Caki2 (cell line): ENCODE results near the gene SLC25A6. TPM values are rescaled to one million over a fixed set of nuclear protein-coding genes. Genes with fewer than 3 reads are reported as not detected.
"Not testable (repeated sequence)": the region's sequence is repeated elsewhere in the genome, so short reads cannot be mapped to it uniquely, and the experiment has no call there.

Experiments used
- DNase-seq: peaks from one replicate; pipeline ENCODE4 v3.0.0-alpha.2; 2015; ENCODE audit warnings: low read depth
- in situ Hi-C: cut with HindIII; loops from 2 replicates; pipeline ENCODE4 v1.10.0; 2016; ENCODE audit warnings: low sequenced_read_pairs, low pct_unique_long_range_greater_than_20kb, mixed read lengths
- total RNA-seq: library from RNA; depleted of rRNA; stranded (reverse); fragments of >200 nt; shearing (Covaris generic); gene quantifications from 2 replicates; pipeline ENCODE4 v1.2.3, GENCODE V29; 2014; ENCODE audit warnings: low replicate concordance; rRNA removed

SLC25A6 gene
- 310 and 317 TPM in 2 replicates for total RNA-seq

DNA sequence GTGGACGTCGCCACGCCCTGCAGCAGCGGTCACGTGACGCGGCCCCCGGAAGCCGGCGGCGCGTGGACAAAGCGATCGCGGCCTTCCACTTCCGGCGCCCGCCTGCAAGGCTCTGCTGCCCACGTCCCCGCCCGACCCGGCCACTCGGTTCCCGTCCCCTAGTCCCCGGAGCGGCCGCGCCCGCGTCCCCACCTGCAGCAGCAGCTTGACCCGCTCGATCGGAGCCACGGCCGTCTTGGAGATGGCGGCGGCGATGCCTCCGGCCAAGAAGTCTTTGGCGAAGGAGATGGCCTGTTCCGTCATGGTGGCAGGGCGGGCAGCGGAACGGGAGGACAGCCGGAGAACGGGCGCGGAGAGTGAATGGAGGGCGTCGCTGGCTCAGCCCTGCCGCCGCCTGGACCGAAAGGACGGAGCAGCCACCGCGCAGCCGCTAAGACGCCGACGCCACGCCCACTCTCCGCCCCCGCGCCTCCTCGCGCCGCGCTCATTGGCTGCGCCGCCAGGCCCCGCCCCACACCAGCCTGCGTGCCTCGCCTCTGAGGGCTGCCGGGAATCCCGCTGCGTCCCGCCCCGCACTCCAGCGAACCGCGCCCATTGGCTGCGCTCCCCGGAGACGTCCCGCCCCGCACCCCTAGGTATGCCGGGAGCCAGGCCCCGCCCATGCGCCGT is at the start of gene SLC25A6:
Gene SLC25A6 (minus strand): TSS at position 407 of the 669 bp plus-strand sequence. CDS start 104 bp downstream, at position 303.
- DNase-seq = peak; percentile 93
- in situ Hi-C loops = no loop called here

- no peak for DNase-seq
- in situ Hi-C loops = no loop called here
Measured at GRCh38 chrX:1440506-1440905, 48.6 kb upstream of the SLC25A6 start.

DNA sequence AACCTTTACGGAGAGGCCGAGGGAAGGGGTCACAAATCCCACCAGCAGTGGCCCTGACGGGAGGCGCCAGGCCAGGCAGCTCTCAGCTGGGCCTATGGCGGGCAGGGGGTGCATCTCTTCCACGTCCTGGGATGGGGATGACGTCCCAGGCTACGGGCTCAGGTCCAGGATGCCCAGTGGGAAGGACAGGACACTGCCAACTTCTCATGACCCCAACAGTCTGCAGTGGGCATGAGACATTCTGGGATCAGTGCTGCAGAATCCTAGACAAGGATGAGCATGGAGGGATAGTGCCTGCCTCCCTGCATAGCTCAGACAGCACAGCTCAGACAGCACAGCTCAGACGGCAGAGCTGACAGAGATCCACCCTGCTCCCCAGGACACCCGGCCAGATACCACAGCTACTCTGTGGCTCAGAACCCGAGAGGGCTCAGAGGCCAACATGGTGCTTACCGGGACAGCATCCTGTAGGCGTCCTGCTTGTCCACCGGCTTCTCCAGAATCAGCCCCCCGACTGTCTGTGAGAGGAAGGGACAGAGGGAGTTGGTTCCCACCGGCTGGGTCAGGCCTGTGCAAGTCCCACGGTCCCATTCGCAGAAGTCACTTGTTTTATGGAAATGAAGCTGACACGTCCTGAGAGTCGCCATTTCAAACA is 43.5 kb upstream of the SLC25A6 start:
- DNase-seq = no peak
- in situ Hi-C loops = no loop called here

DNA sequence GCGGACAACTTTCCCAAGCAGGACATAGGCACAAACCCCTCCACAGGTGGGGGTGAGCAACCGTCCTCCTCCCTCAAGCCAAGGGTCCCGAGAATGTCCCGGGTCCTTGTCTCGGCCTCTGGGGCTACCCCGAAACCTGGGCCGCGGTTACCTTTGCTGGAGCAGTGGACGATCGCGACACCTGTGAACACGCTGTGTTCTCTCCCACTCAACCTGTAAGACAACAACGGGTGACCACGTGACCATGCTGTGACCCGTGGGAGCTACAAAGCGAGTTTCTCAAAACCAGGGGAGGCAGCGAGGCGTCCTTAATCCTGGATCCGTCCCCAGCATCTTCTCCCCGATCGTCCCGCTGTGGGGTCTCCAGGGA is 42.9 kb upstream of the SLC25A6 start:
- in situ Hi-C loops = no loop called here
- DNase-seq = no peak

DNA sequence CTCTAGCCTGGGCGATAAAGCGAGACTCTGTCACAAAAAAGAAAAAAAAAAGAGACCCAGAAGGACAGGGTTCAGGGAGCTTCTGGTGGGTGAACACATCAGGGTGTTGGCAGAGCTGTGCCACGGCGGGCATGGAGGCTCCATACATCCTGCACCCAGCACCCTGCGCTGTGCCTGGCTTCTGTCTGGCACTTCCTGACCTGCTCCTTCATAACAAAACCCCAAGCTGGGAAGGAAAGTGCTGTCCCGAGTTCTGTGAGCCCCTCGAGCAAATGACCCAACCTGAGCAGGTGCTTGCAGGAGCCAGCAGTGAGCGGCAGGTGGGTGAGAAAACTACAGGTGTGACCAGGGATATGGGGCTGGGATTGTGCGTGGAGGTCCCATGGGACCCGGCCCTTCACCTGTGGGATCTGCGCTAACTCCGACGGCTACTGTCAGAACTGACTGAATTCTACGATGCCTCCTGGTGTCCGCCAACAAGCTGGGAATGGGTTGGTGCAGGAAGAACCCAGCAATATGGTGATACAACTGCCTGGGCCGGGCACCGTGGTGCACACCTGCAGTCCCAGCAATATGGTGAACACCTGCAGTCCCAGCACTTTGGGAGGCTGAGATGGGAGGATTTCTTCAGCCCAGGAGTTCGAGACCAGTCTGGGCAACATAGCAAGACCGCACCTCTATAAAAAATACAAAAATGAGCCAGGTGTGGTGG is 41.9 kb upstream of the SLC25A6 start:
- no peak for DNase-seq
- in situ Hi-C loops = no loop called here

DNA sequence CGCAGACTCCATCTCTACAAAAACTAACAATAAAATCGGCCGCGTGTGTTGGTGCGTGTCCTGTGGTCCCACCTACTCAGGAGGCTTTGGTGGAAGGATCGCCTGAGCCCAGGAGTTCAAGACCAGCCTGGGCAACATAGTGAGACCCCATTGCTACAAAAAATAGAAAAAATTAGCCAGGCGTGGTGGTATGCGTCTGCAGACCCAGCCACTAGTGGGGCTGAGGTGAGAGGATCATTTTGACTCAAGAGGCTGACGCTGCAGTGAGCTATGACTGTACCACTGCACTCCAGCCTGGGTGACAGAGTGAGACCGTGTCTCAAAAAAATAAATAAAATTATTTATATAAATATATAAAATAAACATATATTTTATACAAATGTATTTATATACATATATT is 38.5 kb upstream of the SLC25A6 start:
- in situ Hi-C loops = no loop called here
- DNase-seq = no peak

- DNase-seq = no peak
- in situ Hi-C loops = no loop called here
Measured at GRCh38 chrX:1427756-1428155, 35.8 kb upstream of the SLC25A6 start.

DNA sequence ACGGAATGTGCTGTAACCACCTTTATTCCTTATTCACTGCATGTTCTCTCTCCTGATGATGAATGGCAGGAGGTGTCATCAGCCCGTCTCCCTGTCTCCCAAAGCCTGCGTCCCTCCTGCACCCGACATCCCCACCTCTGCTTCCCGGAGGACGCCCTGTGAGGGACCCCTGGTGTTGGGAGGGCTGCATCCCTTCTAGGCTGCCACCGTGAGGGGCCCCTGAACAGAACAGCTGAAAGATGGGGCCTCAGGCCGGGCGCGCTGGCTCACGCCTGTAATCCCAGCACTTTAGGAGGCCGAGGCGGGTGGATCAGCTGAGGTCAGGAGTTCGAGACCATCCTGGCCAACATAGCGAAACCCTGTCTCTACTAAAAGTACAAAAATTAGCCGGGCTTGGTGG is 34.4 kb upstream of the SLC25A6 start:
- in situ Hi-C loops, DNase-seq: not testable (repeated sequence)

GRCh38 chrX:1425381-1425780 is 33.5 kb upstream of the SLC25A6 start:
- DNase-seq = no peak
- in situ Hi-C loops = no loop called here

DNA sequence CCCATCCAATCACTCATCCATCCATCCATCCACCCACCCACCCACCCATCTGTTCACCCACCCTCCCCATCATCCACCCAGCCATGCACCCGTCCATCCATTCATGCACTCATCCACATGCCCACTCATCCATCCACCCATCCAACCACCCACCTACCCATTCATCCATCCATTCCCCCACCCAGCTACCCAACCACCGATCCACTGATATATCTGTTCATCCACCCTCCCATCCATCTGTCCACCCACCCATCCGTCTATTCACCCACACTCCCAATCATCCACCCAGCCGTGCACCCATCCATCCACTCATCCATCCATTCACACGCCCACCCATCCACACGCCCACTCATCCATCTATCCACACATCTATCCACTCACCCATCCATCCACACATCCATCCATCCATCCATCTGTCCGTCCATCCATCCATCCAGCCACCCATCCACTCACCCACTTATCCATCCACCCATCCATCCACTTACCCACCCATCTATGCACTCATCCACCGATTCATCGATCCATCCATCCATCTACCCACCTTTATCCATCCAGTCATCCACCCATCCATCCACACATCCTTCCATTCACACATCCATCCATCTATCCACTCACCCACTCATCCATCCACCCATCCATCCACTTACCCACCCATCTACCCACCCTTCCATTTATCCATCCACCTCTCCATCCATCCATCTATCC is 32.4 kb upstream of the SLC25A6 start:
- DNase-seq = no peak
- in situ Hi-C loops = no loop called here

DNA sequence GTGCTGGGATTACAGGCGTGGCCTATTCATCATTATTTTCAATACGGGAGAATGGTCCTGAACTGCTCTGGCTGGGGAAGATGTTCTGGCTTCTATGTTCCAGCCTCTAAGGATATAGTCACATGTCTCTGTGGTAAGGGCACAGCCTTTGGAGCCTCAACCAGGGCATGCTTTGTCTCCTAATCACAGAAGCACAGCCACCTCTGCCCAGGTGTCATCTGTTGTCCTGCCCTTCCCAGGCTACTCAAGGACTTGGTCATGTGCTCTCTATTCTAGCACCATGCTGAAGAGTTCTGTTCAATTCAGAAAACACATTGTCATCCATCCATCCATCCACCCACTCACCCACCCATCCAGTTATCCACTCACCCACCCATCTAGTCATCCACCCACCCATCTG is 31.3 kb upstream of the SLC25A6 start:
- in situ Hi-C loops = no loop called here
- no peak for DNase-seq

- in situ Hi-C loops = no loop called here
- no peak for DNase-seq
Measured at GRCh38 chrX:1422135-1422465, 30.2 kb upstream of the SLC25A6 start.

- in situ Hi-C loops = no loop called here
- no peak for DNase-seq
Measured at GRCh38 chrX:1421433-1422134, 29.7 kb upstream of the SLC25A6 start.

DNA sequence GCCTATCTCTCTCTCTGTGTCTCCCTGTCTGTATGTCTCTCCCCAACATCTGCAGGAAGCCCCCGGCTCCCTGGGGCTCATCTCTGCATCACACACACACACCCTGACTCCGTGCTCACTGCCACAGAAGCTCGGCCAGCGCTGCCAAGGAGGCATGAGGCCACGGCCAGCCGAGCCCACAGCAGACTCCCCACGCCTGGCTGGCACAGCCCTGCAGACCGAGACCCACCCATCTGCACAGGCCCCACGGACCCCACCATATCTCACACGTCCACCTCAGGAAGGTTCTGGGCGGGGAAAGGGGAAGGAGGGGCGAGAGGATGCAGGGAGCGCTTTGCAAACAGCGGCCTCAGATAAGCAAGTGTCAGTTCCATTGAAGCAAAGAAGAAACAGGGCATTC is 28.5 kb upstream of the SLC25A6 start:
- no peak for DNase-seq
- in situ Hi-C loops = no loop called here

DNA sequence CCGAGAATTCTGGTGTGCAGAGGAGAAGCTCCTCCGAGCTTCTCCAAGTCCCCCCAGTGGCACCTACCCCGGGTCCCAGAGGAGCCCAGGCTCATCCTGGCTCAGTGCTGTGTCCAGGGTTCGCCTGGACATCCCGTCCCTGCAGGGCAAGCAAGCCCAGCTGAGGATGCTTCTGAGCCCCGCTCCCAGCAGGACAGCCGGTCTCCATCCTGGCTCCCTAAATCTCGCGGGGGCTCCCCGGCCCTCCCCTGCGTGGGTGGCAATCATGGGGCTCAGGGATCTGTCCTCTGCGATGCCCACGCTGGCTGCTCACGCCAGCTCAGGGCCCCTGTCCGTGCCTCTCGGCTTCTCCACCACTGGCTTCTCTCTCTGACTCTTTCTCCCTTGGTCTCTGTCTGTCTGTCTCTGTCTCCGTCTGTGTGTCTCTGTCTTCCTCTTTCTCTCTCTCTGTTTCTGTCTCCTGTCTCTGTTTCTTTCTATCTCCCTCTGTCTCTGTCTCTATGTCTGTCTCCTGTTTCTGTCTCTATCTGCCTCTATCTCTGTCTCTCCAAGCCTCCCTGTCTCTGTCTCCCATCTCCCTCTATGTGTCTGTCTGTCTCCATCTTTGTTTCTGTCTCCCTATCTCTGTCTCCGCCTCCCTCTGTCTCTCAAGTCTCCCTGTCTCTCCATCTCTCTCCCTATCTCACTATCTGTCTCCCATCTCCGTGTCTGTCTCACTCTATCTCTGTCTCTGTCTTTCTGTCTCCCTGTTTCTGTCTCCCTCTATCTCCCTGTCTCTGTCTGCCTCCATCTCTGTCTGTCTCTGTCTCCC is 27.8 kb upstream of the SLC25A6 start:
- DNase-seq = no peak
- in situ Hi-C loops = no loop called here

- in situ Hi-C loops = no loop called here
- no peak for DNase-seq
Measured at GRCh38 chrX:1418901-1419544, 27.1 kb upstream of the SLC25A6 start.
